ENCODE results near the gene NDUFC1.

The NDUFC1 gene

GRCh38 chr4:139247700-139248238, 54.5 kb downstream of the NDUFC1 start:
- Mint-ChIP-seq H3K36me3 (no peaks in the 10 kb centered on the region), H3K4me3 (no peak overlapping the region), H3K4me1 (peaks cover 0 to 2% of the 10 kb centered on the region in 2 donors), H3K27ac (no peak overlapping the region), H3K27me3 (no peaks in the 10 kb centered on the region), H3K9me3 (no peaks in the 10 kb centered on the region)
- DNase-seq (no peak), ATAC-seq (replicated peaks) (no peak)

- DNase-seq (no peak), ATAC-seq (replicated peaks) (no peak)
- H3K27me3 Mint-ChIP-seq: no peaks in the 10 kb centered on the region
- no peak overlapping the region for H3K27ac Mint-ChIP-seq
- H3K4me3 Mint-ChIP-seq: no peak overlapping the region
- no peaks in the 10 kb centered on the region for H3K9me3 Mint-ChIP-seq
- no peaks in the 10 kb centered on the region for H3K36me3 Mint-ChIP-seq
- H3K4me1 Mint-ChIP-seq: no peaks in the 10 kb centered on the region
Observed at GRCh38 chr4:139247241-139247640, 55.0 kb downstream of the NDUFC1 start.

GRCh38 chr4:139246166-139246565, 56.1 kb downstream of the NDUFC1 start:
- H3K4me1 Mint-ChIP-seq: no peaks in the 10 kb centered on the region
- no peak overlapping the region for H3K27ac Mint-ChIP-seq
- ATAC-seq (replicated peaks): no peak
- H3K4me3 Mint-ChIP-seq: no peak overlapping the region
- no peaks in the 10 kb centered on the region for H3K36me3 Mint-ChIP-seq
- no peaks in the 10 kb centered on the region for H3K9me3 Mint-ChIP-seq
- no peaks in the 10 kb centered on the region for H3K27me3 Mint-ChIP-seq
- no peak for DNase-seq

GRCh38 chr4:139245590-139245989, 56.7 kb downstream of the NDUFC1 start:
- ATAC-seq (replicated peaks): no peak
- Mint-ChIP-seq H3K4me3 (no peak overlapping the region), H3K27me3 (no peaks in the 10 kb centered on the region), H3K4me1 (no peaks in the 10 kb centered on the region), H3K9me3 (no peaks in the 10 kb centered on the region), H3K36me3 (no peaks in the 10 kb centered on the region), H3K27ac (no peak overlapping the region)
- DNase-seq: no peak

- DNase-seq (no peak), ATAC-seq (replicated peaks) (no peak)
- H3K27ac Mint-ChIP-seq: no peak overlapping the region
- H3K4me3 Mint-ChIP-seq: no peak overlapping the region
- peaks cover 0 to 3% of the 10 kb centered on the region in 2 donors for H3K36me3 Mint-ChIP-seq
- peaks cover 3 to 5% of the 10 kb centered on the region in 2 donors for H3K4me1 Mint-ChIP-seq
- no peaks in the 10 kb centered on the region for H3K27me3 Mint-ChIP-seq
- peaks cover 0 to 3% of the 10 kb centered on the region in 2 donors for H3K9me3 Mint-ChIP-seq
Observed at GRCh38 chr4:139243448-139244365, 58.6 kb downstream of the NDUFC1 start.

- H3K36me3 Mint-ChIP-seq: peaks cover 0 to 3% of the 10 kb centered on the region in 2 donors
- no peak overlapping the region for H3K27ac Mint-ChIP-seq
- DNase-seq (no peak), ATAC-seq (replicated peaks) (no peak)
- H3K4me3 Mint-ChIP-seq: no peak overlapping the region
- H3K27me3 Mint-ChIP-seq: no peaks in the 10 kb centered on the region
- H3K9me3 Mint-ChIP-seq: peaks cover 0 to 3% of the 10 kb centered on the region in 2 donors
- peaks cover 3 to 13% of the 10 kb centered on the region in 2 donors for H3K4me1 Mint-ChIP-seq
Observed at GRCh38 chr4:139242511-139243051, 59.7 kb downstream of the NDUFC1 start.

- H3K4me3 Mint-ChIP-seq: no peak overlapping the region
- peaks cover 0 to 3% of the 10 kb centered on the region in 2 donors for H3K9me3 Mint-ChIP-seq
- H3K27ac Mint-ChIP-seq: no peak overlapping the region
Observed at GRCh38 chr4:139241784-139242151, 60.5 kb downstream of the NDUFC1 start.

GRCh38 chr4:139241086-139241783, 61.0 kb downstream of the NDUFC1 start:
- Mint-ChIP-seq H3K4me1 (peaks cover 3 to 14% of the 10 kb centered on the region in 2 donors), H3K9me3 (peaks cover 0 to 3% of the 10 kb centered on the region in 2 donors), H3K27ac (no peak overlapping the region), H3K27me3 (no peaks in the 10 kb centered on the region), H3K4me3 (no peak overlapping the region), H3K36me3 (peaks cover 0 to 3% of the 10 kb centered on the region in 2 donors)
- ATAC-seq (replicated peaks): no peak
- DNase-seq: no peak

More at GRCh38 chr4:139241784-139242151, 60.5 kb downstream of the NDUFC1 start:
- no peaks in the 10 kb centered on the region for H3K27me3 Mint-ChIP-seq
- ATAC-seq (replicated peaks) (no peak), DNase-seq (no peak)
- H3K4me1 Mint-ChIP-seq: peaks cover 3 to 14% of the 10 kb centered on the region in 2 donors
- peaks cover 0 to 3% of the 10 kb centered on the region in 2 donors for H3K36me3 Mint-ChIP-seq

All from stimulated activated naive B cell treated with anti-CD40 and anti-IgM and Interleukin-4, amounts not matched to agents 10 μg/mL and 1 μg/mL and 100 μg/mL, for 72 hours (primary cell).